Neural progenitor cell (in vitro differentiated cells): ENCODE results near the gene TTLL9.

Experiments
- CTCF ChIP-seq: fragments of 200-600 bp; sonication (generic); IDR thresholded peaks from 2 replicates; pipeline ENCODE4 v1.5.1; 2017; ENCODE audit warnings: antibody characterized with exemption, mild to moderate bottlenecking
- EZH2 ChIP-seq: fragments of 200-600 bp; sonication (generic); IDR thresholded peaks from 2 replicates; pipeline ENCODE4 v1.6.1; 2017; ENCODE audit warnings: antibody characterized with exemption, mild to moderate bottlenecking, moderate library complexity
- EZH2phosphoT487 ChIP-seq: fragments of 200-600 bp; sonication (generic); IDR thresholded peaks from 2 replicates; pipeline ENCODE4 v1.6.1; 2017; ENCODE audit warnings: antibody characterized with exemption

DNA sequence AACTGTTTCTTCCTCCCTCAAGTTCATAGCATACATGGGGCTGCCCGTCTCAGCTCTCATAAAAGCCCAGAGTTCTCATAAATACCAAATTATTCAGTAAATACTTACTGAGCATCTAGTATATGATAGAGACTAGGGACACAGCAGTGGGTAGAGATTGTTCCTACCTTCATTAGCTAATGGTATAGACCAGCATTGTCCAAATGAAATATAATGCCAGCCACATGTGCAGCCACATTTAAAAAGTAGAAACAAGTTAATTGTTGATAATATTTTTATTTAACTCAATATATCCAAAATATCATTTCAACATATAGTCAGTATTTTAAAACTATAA, 1.2 kb downstream of the TTLL9 start:
- no peak for TF ChIP-seq EZH2
- TF ChIP-seq CTCF = no peak
- no peak for TF ChIP-seq EZH2phosphoT487
